HG03469 (cell line): ENCODE measurements around the gene HSH2D.
"Not testable (repeated sequence)": the region's sequence is repeated elsewhere in the genome, so short reads cannot be mapped to it uniquely, and the experiment has no call there.

Experiments used
- ATAC-seq: cut with Tn5 transposase; IDR thresholded peaks from one replicate; pipeline ENCODE4 v1.9.1; 2021; ENCODE audit warnings: mild to moderate bottlenecking, moderate library complexity, moderate number of reproducible peaks; ENCODE audit not compliant: unreplicated experiment

Gene HSH2D

GRCh38 chr19:16143399-16144215, at the start of gene HSH2D:
TSS of gene HSH2D (plus strand) at chr19:16143685. CDS start at chr19:16148751, 5,066 bp downstream.
- ATAC-seq, result peak; percentile 38

GRCh38 chr19:16094360-16095070, 49.0 kb upstream of the HSH2D start:
- no peak for ATAC-seq

GRCh38 chr19:16095071-16095571, 48.4 kb upstream of the HSH2D start:
- no peak for ATAC-seq

GRCh38 chr19:16096280-16096855, 47.1 kb upstream of the HSH2D start:
- no peak for ATAC-seq

GRCh38 chr19:16098416-16098768, 45.1 kb upstream of the HSH2D start:
- no peak for ATAC-seq

GRCh38 chr19:16098821-16099220, 44.7 kb upstream of the HSH2D start:
- ATAC-seq, result no peak

- ATAC-seq, result not testable (repeated sequence)
These were observed 44.0 kb upstream of the HSH2D start for GRCh38 chr19:16099314-16099965.

GRCh38 chr19:16100524-16100923, 43.0 kb upstream of the HSH2D start:
- no peak for ATAC-seq

- no peak for ATAC-seq
These were observed 38.8 kb upstream of the HSH2D start for GRCh38 chr19:16104722-16105121.

GRCh38 chr19:16106121-16106520, 37.4 kb upstream of the HSH2D start:
- no peak for ATAC-seq

- ATAC-seq, result peak; percentile 72
These were observed 32.2 kb upstream of the HSH2D start, which contains the start of gene RAB8A for GRCh38 chr19:16111160-16111908. TSS of gene RAB8A (plus strand) at chr19:16111889. CDS start at chr19:16111902, 13 bp downstream.

- ATAC-seq, result no peak
These were observed 31.4 kb upstream of the HSH2D start for GRCh38 chr19:16111909-16112752.

GRCh38 chr19:16112778-16113177, 30.7 kb upstream of the HSH2D start:
- no peak for ATAC-seq

- no peak for ATAC-seq
These were observed 29.8 kb upstream of the HSH2D start for GRCh38 chr19:16113727-16114126.

GRCh38 chr19:16115301-16116039, 28.0 kb upstream of the HSH2D start:
- ATAC-seq, result no peak

- no peak for ATAC-seq
These were observed 27.4 kb upstream of the HSH2D start for GRCh38 chr19:16116067-16116466.

- no peak for ATAC-seq
These were observed 25.9 kb upstream of the HSH2D start for GRCh38 chr19:16117594-16118033.

GRCh38 chr19:16118489-16119033, 24.9 kb upstream of the HSH2D start:
- ATAC-seq, result peak; percentile 45
